Peyer's patch (tissue), 4 donors: Measurements from ENCODE around the gene MRPL24. TPM values are rescaled to one million over a fixed set of nuclear protein-coding genes. Genes with fewer than 3 reads are reported as not detected.

ENCODE experiments used
- DNase-seq, 3 donors: peaks; one replicate each; pipeline ENCODE4 v3.0.0-alpha.2; 2017 to 2019
- H3K27ac ChIP-seq, 4 donors: fragments of 200-600 bp; sonication (generic); one replicate each; pipeline ENCODE4 v1.5.1; 2016 to 2019
- H3K27me3 ChIP-seq, 2 donors: fragments of 200-600 bp; sonication (generic); one replicate each; pipeline ENCODE4 v1.5.1; 2019
- H3K36me3 ChIP-seq, 3 donors: fragments of 200-600 bp; sonication (generic); one replicate each; pipeline ENCODE4 v1.5.1; 2016 to 2019
- H3K4me1 ChIP-seq, 4 donors: fragments of 200-600 bp; sonication (generic); one replicate each; pipeline ENCODE4 v1.5.1; 2016 to 2019
- H3K4me3 ChIP-seq, 4 donors: fragments of 200-600 bp; sonication (generic); 1 replicate in 3 of 4; 2 replicates in 1 of 4; pipeline ENCODE4 v1.5.1; 2016 to 2019; ENCODE audit warnings: mild to moderate bottlenecking in 1 of 4
- H3K9me3 ChIP-seq, 4 donors: fragments of 200-600 bp; sonication (generic); one replicate each; pipeline ENCODE4 v1.5.1; 2016 to 2019; ENCODE audit warnings: mild to moderate bottlenecking in 1 of 4
- CTCF ChIP-seq, 6 experiments: fragments of 450-650 bp in 4 of 6; fragments of 200-600 bp in 2 of 6; sonication (generic) in 1 of 6; IDR thresholded peaks; one replicate each; pipeline ENCODE4 v1.5.1; 2017 to 2019; ENCODE audit warnings: antibody characterized with exemption in 6 of 6, mild to moderate bottlenecking in 3 of 6, moderate library complexity in 1 of 6
- POLR2A ChIP-seq, 2 donors: fragments of 450-650 bp; IDR thresholded peaks; one replicate each; pipeline ENCODE4 v1.5.1; 2017; ENCODE audit warnings: antibody characterized with exemption in 2 of 2, mild to moderate bottlenecking in 2 of 2, moderate library complexity in 2 of 2
- total RNA-seq, 4 donors: library from RNA; depleted of rRNA; stranded (reverse); fragments of >200 nt; gene quantifications; one replicate each; pipeline ENCODE4 v1.1.0, GENCODE V29; 2016

Gene MRPL24
- total RNA-seq, 4 donors from 2014 or later = 15.7 to 35.8 (median 22.0) TPM

GRCh38 chr1:156725683-156726280 is 15.1 kb downstream of the MRPL24 start:
- Histone ChIP-seq H3K27ac (peak overlapping the region in 2 of 4 donors; percentile 26 to 44), H3K4me3 (peak overlapping the region; percentile 3 to 77 (median 44))

GRCh38 chr1:156721535-156721934 is 19.4 kb downstream of the MRPL24 start:
- DNase-seq = no peak
- TF ChIP-seq CTCF (IDR thresholded peaks at IDR 0.05) (no peak), POLR2A (IDR thresholded peaks at IDR 0.05) (no peak)
- Histone ChIP-seq H3K27me3 (no peaks in the 10 kb centered on the region), H3K4me1 (peaks cover 11 to 20% (median 15%) of the 10 kb centered on the region in 4 donors), H3K9me3 (no peaks in the 10 kb centered on the region), H3K36me3 (peaks cover 0 to 55% (median 0%) of the 10 kb centered on the region in 3 donors), H3K27ac (no peak overlapping the region), H3K4me3 (no peak overlapping the region)

More at GRCh38 chr1:156725683-156726280, 15.1 kb downstream of the MRPL24 start:
- TF ChIP-seq CTCF (IDR thresholded peaks at IDR 0.05) = peak; percentile 88 to 97 (median 93)
- peak in 1 of 2 donors; percentile 19 for TF ChIP-seq POLR2A (IDR thresholded peaks at IDR 0.05)
- peak; percentile 83 to 95 (median 92) for DNase-seq
- Histone ChIP-seq H3K36me3 (peaks cover 0 to 43% (median 0%) of the 10 kb centered on the region in 3 donors), H3K9me3 (no peaks in the 10 kb centered on the region), H3K27me3 (no peaks in the 10 kb centered on the region), H3K4me1 (peaks cover 11 to 32% (median 28%) of the 10 kb centered on the region in 4 donors)

- peaks cover 9 to 16% (median 11%) of the 10 kb centered on the region in 4 donors for H3K4me1 ChIP-seq
- no peak for DNase-seq
- H3K9me3 ChIP-seq = no peaks in the 10 kb centered on the region
- H3K27me3 ChIP-seq = no peaks in the 10 kb centered on the region
- H3K4me3 ChIP-seq = no peak overlapping the region
- no peak for TF ChIP-seq POLR2A (IDR thresholded peaks at IDR 0.05)
- TF ChIP-seq CTCF (IDR thresholded peaks at IDR 0.05) = no peak
- H3K27ac ChIP-seq = no peak overlapping the region
- peaks cover 0 to 55% (median 0%) of the 10 kb centered on the region in 3 donors for H3K36me3 ChIP-seq
These were observed 19.8 kb downstream of the MRPL24 start for GRCh38 chr1:156721131-156721530.

GRCh38 chr1:156717351-156717750 is 23.5 kb downstream of the MRPL24 start:
- Histone ChIP-seq H3K36me3 (peaks cover 0 to 26% (median 0%) of the 10 kb centered on the region in 3 donors), H3K4me3 (no peak overlapping the region), H3K27ac (no peak overlapping the region), H3K4me1 (no peaks in the 10 kb centered on the region), H3K9me3 (no peaks in the 10 kb centered on the region), H3K27me3 (no peaks in the 10 kb centered on the region)
- TF ChIP-seq CTCF (IDR thresholded peaks at IDR 0.05) = no peak
- TF ChIP-seq POLR2A (IDR thresholded peaks at IDR 0.05) = no peak
- no peak for DNase-seq

- Histone ChIP-seq H3K4me1 (peaks cover 0 to 8% (median 0%) of the 10 kb centered on the region in 4 donors), H3K27ac (no peak overlapping the region), H3K36me3 (peaks cover 0 to 4% (median 0%) of the 10 kb centered on the region in 3 donors), H3K4me3 (no peak overlapping the region), H3K27me3 (no peaks in the 10 kb centered on the region), H3K9me3 (no peaks in the 10 kb centered on the region)
- TF ChIP-seq POLR2A (IDR thresholded peaks at IDR 0.05) (no peak), CTCF (IDR thresholded peaks at IDR 0.05) (no peak)
- no peak for DNase-seq
These were observed 26.1 kb downstream of the MRPL24 start for GRCh38 chr1:156714830-156715229.
